Aorta (tissue), 5 donors: ENCODE measurements around the gene CTXN2. TPM values are rescaled to one million over a fixed set of nuclear protein-coding genes. Genes with fewer than 3 reads are reported as not detected.
A peak's percentile ranks its signal among the peaks of the same experiment; 100 is the strongest.

Source experiments
- ATAC-seq: fragments of 200-7000 bp; cut with Tn5 transposase; one replicate; pipeline ENCODE4 v1.9.1; 2022; ENCODE audit warnings: moderate library complexity; ENCODE audit not compliant: low FRiP score
- DNase-seq, 2 donors: peaks; one replicate each; pipeline ENCODE4 v3.0.0-alpha.2; 2020
- H3K27ac ChIP-seq, 2 donors: one replicate each; pipeline ENCODE4 v1.5.1; 2013; ENCODE audit warnings: low read length in 2 of 2, mild to moderate bottlenecking in 2 of 2, moderate library complexity in 2 of 2, control low read depth in 1 of 2, inconsistent platforms in 1 of 2, low read depth in 1 of 2
- H3K27me3 ChIP-seq, 2 donors: one replicate each; pipeline ENCODE4 v1.6.1; 2013; ENCODE audit warnings: control low read depth in 1 of 2, low read length in 1 of 2, mild to moderate bottlenecking in 1 of 2, moderate library complexity in 1 of 2; ENCODE audit not compliant: insufficient read depth in 2 of 2, control insufficient read depth in 1 of 2
- H3K36me3 ChIP-seq, 2 donors: one replicate each; pipeline ENCODE4 v1.6.1; 2013; ENCODE audit warnings: control low read depth in 1 of 2, low read length in 1 of 2, mild to moderate bottlenecking in 1 of 2; ENCODE audit not compliant: insufficient read depth in 2 of 2, control insufficient read depth in 1 of 2
- H3K4me1 ChIP-seq, 2 donors: one replicate each; pipeline ENCODE4 v1.6.1; 2013; ENCODE audit warnings: low read length in 2 of 2, control low read depth in 1 of 2, mild to moderate bottlenecking in 1 of 2, moderate library complexity in 1 of 2; ENCODE audit not compliant: insufficient read depth in 2 of 2, control insufficient read depth in 1 of 2
- H3K4me3 ChIP-seq, 2 donors: one replicate each; pipeline ENCODE4 v1.5.1; 2013; ENCODE audit warnings: low read length in 2 of 2, control low read depth in 1 of 2, mild to moderate bottlenecking in 1 of 2
- H3K9me3 ChIP-seq: one replicate; pipeline ENCODE4 v1.6.1; 2013; ENCODE audit warnings: mild to moderate bottlenecking, low read length; ENCODE audit not compliant: control insufficient read depth
- WGBS, 2 donors: extraction: QIAGEN DNeasy Blood & Tissue Kit; methylation state at CpG; one replicate each; pipeline ENCODE4 v1.1.7; 2013; 5-methylcytosine and 5-hydroxymethylcytosine counted together
- intact Hi-C, 2 donors: fragments of 100-400 bp; cut with DNase I; formaldehyde crosslinking; loops; one replicate each; pipeline versions ENCODE4 v1.14.2 to v1.15.0; 2022
- polyA plus RNA-seq, 2 donors: library from polyadenylated mRNA; stranded (reverse); fragments of 200-250 nt; gene quantifications; one replicate each; pipeline ENCODE4 v1.2.3, GENCODE V29; 2013
- total RNA-seq, 2 donors: library from RNA; stranded (reverse); fragmentation: NEBNext Ultra II Directional; extraction: Animal tissue kit (Norgen Biotek cat#: 25700); gene quantifications; one replicate each; pipeline ENCODE4 v1.2.1, GENCODE V29; 2021
- donor health status: healthy with polysubstance abuse.
- donor health status: Bipolar disorder and iron deficiency.
- donor health status: DM: no; HTN: no; CAD: no.
- donor health status: DM: no; HTN: no; CAD: no.
- donor health status: DM: yes; HTN: yes; CAD: no.

The CTXN2 gene
- total and polyA plus RNA-seq, 4 donors: not detected

DNA sequence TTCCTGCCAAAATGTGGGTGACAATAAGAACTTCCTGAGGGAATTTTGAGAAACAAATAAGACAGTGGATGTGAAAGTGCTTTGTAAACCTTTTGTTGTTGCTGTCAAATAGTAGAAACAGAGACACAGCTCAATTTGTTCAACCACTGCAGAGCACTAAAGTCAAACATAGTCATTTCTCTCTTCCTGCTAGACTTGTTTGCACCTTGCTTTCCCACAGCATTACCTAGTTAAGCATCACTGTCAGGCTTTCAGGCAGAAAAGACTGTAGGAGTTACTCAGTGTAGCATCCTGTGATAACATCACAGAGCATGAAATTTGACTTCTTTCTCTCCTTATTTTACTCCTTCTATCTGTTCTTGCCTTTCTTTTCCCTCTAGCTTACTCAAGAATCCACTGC is 41.8 kb downstream of the CTXN2 start:
- intact Hi-C loops: no loop called here
- H3K4me1 ChIP-seq: peaks cover 0 to 4% of the 10 kb centered on the region in 2 donors
- H3K4me3 ChIP-seq: no peak overlapping the region
- no peaks in the 10 kb centered on the region for H3K27me3 ChIP-seq
- H3K9me3 ChIP-seq: no peaks in the 10 kb centered on the region
- no peak overlapping the region for H3K27ac ChIP-seq
- DNase-seq (no peak), ATAC-seq (no peak)
- H3K36me3 ChIP-seq: no peaks in the 10 kb centered on the region

DNA sequence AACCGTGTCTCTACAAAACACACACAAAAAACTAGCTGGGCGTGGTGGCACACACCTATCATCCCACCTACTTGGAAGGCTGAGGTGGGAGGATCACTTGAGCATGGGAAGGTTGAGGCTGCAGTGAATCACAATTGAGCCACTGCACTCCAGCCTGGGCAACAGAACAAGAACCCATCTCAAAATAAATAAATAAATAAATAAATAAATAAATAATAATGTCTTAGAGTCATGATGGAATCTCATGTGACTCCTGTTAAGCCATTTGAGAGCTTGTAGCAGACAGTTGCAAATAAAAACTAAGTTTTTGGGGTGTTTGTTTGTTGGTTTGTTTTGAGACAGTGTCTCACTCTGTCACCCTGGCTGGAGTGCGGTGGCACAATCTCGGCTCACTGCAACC is 47.9 kb downstream of the CTXN2 start:
- 95 to 96% methylated on average over 4 of the region's 4 CpGs for WGBS, 2 donors
- Histone ChIP-seq H3K27ac (no peak overlapping the region), H3K36me3 (no peaks in the 10 kb centered on the region), H3K4me1 (no peaks in the 10 kb centered on the region), H3K4me3 (no peak overlapping the region), H3K9me3 (no peaks in the 10 kb centered on the region), H3K27me3 (no peaks in the 10 kb centered on the region)
- DNase-seq: no peak
- no peak for ATAC-seq
- intact Hi-C loops: no loop called here

DNA sequence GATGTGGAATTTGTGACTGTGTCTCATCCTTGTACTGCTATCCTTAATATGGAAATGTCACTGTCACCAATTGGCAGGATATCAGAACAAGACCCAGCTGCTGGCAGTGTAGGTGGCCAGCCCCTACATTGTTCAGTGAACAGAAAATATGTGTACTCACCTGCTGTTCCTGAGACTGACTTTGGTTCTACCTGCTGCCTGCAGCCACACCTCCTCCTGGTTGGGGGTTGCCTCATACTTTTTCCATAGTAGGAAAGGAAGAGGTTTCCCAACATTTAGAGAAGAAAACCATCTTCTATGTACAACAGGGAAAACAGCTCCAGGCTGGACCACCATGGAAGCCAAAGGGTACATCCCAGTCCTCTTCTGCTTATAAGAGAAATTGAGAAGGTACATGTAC is 50.5 kb downstream of the CTXN2 start:
- Histone ChIP-seq H3K27ac (no peak overlapping the region), H3K36me3 (no peaks in the 10 kb centered on the region), H3K27me3 (no peaks in the 10 kb centered on the region), H3K4me3 (no peak overlapping the region), H3K4me1 (no peaks in the 10 kb centered on the region), H3K9me3 (no peaks in the 10 kb centered on the region)
- ATAC-seq: no peak
- intact Hi-C loops: no loop called here
- DNase-seq: no peak

DNA sequence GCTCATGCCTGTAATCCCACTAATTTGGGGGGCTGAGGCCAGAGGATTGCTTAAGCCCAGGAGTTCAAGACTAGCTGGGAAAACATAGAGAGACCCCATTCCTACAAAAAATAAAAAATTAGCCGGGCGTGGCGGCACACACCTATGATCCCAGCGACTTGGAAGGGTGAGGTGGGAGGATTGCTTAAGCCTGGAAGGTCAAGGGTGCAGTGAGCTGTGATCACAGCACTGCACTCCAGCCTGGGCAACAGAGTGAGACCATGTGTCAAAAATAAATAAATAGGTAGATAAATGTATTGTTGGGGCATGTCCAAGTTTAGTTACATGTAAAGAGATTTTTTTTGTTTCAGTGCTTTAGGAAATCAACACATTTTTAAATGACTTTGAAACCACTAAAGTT is 51.1 kb downstream of the CTXN2 start:
- H3K27ac ChIP-seq: no peak overlapping the region
- ATAC-seq (no peak), DNase-seq (no peak)
- no peaks in the 10 kb centered on the region for H3K9me3 ChIP-seq
- no peaks in the 10 kb centered on the region for H3K4me1 ChIP-seq
- intact Hi-C loops: no loop called here
- H3K4me3 ChIP-seq: no peak overlapping the region
- no peaks in the 10 kb centered on the region for H3K36me3 ChIP-seq
- H3K27me3 ChIP-seq: no peaks in the 10 kb centered on the region
- 94 to 96% methylated on average over 4 of the region's 4 CpGs for WGBS, 2 donors

DNA sequence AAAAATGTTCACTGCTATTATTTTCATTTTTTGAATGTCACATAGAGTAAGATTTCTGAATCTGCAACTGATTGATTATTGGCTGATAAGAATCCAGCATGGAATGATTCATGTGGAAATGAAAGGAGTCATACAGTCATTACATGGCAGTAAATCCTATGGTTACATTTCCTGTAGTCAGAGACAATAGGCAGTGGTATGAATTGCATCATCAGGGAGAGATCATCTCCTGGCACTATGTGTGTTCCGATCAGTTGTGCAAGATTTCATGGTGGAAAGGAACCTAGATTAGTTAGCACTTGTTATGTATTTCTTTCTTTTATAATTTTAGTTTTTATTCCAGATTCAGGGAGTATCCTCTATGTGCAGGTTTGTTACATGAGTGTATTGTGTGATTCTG is 53.5 kb downstream of the CTXN2 start:
- Histone ChIP-seq H3K27me3 (no peaks in the 10 kb centered on the region), H3K9me3 (no peaks in the 10 kb centered on the region), H3K4me3 (no peak overlapping the region), H3K36me3 (no peaks in the 10 kb centered on the region), H3K4me1 (no peaks in the 10 kb centered on the region), H3K27ac (no peak overlapping the region)
- DNase-seq (no peak), ATAC-seq (no peak)
- intact Hi-C loops: no loop called here
- 94 to 100% methylated on average over 1 of the region's 1 CpG for WGBS, 2 donors

DNA sequence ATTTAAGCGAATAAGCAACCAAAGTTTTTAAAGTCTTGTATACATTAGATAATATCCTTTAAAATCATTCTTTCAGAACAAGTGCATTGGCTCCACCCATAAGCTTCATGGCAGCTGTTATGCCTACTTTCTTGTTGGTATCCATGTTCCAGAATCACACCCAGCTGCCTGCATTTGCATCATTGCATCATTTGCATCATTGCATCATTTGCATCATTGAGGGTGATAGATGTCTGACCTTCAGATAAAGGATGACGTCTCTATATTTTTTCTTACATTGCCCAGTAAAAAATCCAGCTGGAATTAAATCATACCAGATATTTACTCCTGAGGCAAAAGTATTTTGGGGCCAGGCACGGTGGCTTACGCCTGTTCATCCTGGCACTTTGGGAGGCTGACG is 56.9 kb downstream of the CTXN2 start:
- no peak for ATAC-seq
- no peak for DNase-seq
- 89 to 90% methylated on average over 5 of the region's 5 CpGs for WGBS, 2 donors
- H3K4me3 ChIP-seq: no peak overlapping the region
- no peaks in the 10 kb centered on the region for H3K36me3 ChIP-seq
- intact Hi-C loops: no loop called here
- H3K9me3 ChIP-seq: no peaks in the 10 kb centered on the region
- no peaks in the 10 kb centered on the region for H3K4me1 ChIP-seq
- no peak overlapping the region for H3K27ac ChIP-seq
- H3K27me3 ChIP-seq: no peaks in the 10 kb centered on the region

DNA sequence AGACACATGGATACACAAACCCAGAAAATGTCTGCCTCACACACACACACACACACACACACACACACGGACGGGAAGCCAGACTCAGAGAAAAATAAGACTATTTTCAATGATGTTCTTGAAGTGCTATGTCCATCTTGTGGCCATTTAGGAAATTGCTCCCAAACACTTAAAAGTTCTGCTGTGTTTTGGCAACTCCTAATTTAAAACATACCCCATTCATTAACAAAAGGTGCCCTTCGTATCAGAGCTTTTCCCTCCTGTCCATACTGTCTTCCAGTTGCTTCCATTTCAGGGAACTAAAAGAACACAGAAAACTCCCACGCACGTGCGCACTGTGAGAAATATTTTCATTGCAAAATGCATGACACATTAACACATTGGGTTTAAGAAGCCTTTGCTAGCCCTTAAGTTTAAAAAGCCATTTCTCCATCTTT is 59.2 kb downstream of the CTXN2 start:
- WGBS, 2 donors: 10 to 12% methylated on average over 6 of the region's 6 CpGs
- Histone ChIP-seq H3K9me3 (no peaks in the 10 kb centered on the region), H3K27me3 (no peaks in the 10 kb centered on the region), H3K36me3 (no peaks in the 10 kb centered on the region), H3K27ac (no peak overlapping the region), H3K4me1 (peaks cover 0 to 2% of the 10 kb centered on the region in 2 donors), H3K4me3 (no peak overlapping the region)
- intact Hi-C loops: no loop called here
- ATAC-seq: peak; percentile 68
- DNase-seq: peak in 1 of 2 donors; percentile 60

DNA sequence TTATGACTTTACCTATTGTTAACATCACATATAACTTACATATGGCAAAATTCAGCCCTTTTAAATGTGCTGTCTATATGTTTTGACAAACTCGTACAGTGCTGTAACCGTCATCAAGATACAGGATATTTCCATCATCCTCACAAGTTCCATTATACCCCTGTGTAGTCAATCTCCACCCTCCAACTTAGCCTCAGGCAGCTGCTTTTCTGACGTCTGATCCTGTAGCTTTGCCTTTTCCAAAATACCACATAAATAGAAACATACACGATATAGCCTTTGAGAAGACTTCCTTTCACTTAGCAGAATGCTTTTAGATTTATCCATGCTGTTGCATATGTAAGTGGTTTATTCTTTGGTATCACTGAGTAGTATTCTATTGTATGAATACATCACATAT is 61.7 kb downstream of the CTXN2 start:
- H3K27me3 ChIP-seq: no peaks in the 10 kb centered on the region
- ATAC-seq (no peak), DNase-seq (no peak)
- H3K27ac ChIP-seq: no peak overlapping the region
- WGBS, 2 donors: 52 to 57% methylated on average over 4 of the region's 4 CpGs
- H3K4me1 ChIP-seq: peaks cover 0 to 2% of the 10 kb centered on the region in 2 donors
- intact Hi-C loops: no loop called here
- H3K4me3 ChIP-seq: no peak overlapping the region
- H3K9me3 ChIP-seq: no peaks in the 10 kb centered on the region
- H3K36me3 ChIP-seq: no peaks in the 10 kb centered on the region
